NB4 (cell line): ENCODE data around the gene CCN6.
"Not testable (repeated sequence)": the region's sequence is repeated elsewhere in the genome, so short reads cannot be mapped to it uniquely, and the experiment has no call there.

Experiments used
- DNase-seq: peaks from one replicate; pipeline ENCODE4 v3.0.0; 2010; ENCODE audit warnings: low read depth
- H3K4me3 ChIP-seq: one replicate; pipeline ENCODE4 v1.5.1; 2011; ENCODE audit warnings: mild to moderate bottlenecking, low read depth, low read length, moderate library complexity
- MYC ChIP-seq: IDR thresholded peaks from 2 replicates; pipeline ENCODE4 v1.6.1; 2011; ENCODE audit warnings: low read depth, low read length
- POLR2A ChIP-seq: IDR thresholded peaks from 2 replicates; pipeline ENCODE4 v1.6.1; 2011; ENCODE audit warnings: mild to moderate bottlenecking; ENCODE audit not compliant: insufficient read length; ENCODE audit errors: extremely low read depth
- TF ChIP-seq, protein P1 (sequence below): IDR thresholded peaks from 2 replicates; pipeline ENCODE4 v1.6.1; 2011; ENCODE audit warnings: low read depth, low read length
- TF ChIP-seq, protein P2 (sequence below): IDR thresholded peaks from one replicate; pipeline ENCODE4 v1.5.1; 2012; ENCODE audit warnings: low read depth, low read length

The CCN6 gene

DNA sequence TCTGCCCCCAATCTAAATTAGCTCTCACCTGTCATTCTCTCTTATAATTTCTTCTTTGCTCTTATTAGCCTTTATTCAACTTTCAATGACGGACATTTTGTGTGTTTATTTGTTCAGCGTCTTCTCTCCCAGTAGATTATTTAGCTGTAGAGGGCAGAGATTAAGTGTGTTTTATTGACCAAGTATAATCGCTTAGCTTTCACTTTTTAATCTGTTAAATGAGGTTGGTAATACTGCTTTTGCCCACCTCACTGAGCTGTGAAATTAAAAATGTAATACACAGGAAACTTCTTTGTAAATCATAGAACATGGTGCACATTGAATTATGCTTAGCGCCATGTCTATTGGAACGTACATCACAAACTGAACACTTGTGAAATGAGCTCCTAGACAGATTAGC lies 3.5 kb upstream of the CCN6 start:
- TF ChIP-seq, protein P1, sequence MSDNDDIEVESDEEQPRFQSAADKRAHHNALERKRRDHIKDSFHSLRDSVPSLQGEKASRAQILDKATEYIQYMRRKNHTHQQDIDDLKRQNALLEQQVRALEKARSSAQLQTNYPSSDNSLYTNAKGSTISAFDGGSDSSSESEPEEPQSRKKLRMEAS = no peak
- TF ChIP-seq MYC (no peak), POLR2A (no peak)
- TF ChIP-seq, protein P2, sequence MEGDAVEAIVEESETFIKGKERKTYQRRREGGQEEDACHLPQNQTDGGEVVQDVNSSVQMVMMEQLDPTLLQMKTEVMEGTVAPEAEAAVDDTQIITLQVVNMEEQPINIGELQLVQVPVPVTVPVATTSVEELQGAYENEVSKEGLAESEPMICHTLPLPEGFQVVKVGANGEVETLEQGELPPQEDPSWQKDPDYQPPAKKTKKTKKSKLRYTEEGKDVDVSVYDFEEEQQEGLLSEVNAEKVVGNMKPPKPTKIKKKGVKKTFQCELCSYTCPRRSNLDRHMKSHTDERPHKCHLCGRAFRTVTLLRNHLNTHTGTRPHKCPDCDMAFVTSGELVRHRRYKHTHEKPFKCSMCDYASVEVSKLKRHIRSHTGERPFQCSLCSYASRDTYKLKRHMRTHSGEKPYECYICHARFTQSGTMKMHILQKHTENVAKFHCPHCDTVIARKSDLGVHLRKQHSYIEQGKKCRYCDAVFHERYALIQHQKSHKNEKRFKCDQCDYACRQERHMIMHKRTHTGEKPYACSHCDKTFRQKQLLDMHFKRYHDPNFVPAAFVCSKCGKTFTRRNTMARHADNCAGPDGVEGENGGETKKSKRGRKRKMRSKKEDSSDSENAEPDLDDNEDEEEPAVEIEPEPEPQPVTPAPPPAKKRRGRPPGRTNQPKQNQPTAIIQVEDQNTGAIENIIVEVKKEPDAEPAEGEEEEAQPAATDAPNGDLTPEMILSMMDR = no peak
- no peak for DNase-seq
- no peak overlapping the region for H3K4me3 ChIP-seq

DNA sequence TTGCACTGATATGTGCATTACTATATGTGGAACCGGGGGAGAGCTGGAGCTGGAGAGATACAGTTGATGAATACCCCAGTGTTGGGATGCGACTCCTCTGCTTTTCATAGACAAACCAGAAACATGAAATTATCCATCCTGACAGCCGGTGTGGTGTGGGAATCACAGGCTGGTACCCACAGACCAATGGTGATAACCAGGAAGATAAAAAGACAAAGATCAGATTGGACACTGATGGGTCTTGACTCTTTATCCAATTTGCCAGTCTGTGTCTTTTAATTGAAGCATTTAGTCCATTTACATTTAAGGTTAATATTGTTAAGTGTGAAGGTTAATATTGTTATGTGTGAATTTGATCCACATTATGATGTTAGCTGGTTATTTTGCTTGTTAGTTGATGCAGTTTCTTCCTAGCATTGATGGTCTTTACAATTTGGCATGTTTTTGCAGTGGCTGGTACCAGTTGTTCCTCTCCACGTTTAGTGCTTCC lies 2.6 kb upstream of the CCN6 start:
- H3K4me3 ChIP-seq, DNase-seq: not testable (repeated sequence)

DNA sequence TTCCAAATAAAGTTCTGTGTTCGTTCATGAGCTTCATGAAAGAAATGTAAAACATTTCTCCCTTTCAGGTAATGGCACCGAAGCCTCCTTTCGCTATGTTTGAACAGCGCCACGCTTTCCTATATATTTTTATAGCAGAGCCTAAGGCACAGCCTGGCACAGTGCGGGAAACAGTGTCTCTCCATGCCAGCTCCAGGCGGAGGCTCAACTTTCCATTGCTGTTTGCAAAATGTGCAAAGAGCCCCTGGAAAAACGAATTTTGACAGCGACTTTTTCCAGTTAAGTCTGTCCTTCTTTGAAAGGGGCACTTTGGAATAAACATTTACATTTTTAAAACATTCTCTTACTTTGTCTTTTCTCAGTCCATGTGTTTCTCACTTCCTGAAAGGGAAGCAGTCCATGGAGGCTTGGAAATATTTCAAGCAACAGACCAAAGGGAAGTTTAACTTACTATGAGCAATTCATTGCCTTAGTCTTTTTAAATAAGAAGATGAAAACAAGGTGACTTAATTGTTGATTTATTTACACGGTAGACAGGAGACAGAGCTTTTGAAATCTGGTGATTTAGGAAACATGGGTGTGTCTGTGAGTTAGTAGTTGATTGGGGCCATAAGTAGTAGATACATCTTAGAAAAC lies 769 bp downstream of the CCN6 start:
- no peak for TF ChIP-seq POLR2A
- no peak for TF ChIP-seq MYC
- TF ChIP-seq, protein P2 = no peak
- TF ChIP-seq, protein P1 = no peak
- no peak for DNase-seq
- H3K4me3 ChIP-seq = no peak overlapping the region

DNA sequence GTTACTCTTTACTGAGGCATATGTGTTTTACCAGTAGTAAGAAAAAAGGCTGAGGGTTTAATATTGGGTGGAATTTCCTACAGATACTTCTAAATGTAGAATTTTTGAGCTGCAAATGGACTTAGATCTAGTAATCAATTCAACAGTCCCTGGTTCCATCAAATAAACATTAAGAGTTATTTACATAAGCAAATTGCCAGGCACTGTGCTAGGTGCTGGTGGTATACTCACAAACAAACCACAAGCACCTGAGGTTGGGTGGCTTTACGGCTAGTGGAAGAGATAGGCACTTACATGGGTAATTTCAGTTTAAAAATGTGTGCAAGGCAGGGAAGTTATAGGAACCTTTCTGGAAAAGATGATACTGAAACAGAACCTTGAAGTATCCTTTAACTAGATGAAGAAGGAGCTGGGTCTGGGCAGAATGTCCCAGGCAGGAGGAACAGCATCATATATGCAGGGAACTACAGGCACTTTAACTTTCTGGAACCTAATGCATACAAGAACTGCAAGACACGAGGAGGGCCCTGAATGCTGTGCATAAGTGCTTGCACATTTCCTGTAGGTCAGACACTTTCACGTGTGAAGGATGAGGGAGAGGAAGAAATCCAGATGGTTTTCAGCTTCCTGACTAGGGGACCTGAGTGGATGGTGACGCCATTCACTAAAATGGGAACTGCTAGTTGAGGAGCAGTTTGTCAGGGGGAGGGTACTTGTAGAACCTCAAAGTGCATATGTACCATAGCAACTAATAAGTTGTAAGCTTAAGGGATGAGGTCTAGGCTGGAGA lies 4.5 kb downstream of the CCN6 start:
- no peak for TF ChIP-seq MYC
- TF ChIP-seq, protein P2 = no peak
- TF ChIP-seq POLR2A = no peak
- TF ChIP-seq, protein P1 = no peak
- no peak overlapping the region for H3K4me3 ChIP-seq
- DNase-seq = no peak

DNA sequence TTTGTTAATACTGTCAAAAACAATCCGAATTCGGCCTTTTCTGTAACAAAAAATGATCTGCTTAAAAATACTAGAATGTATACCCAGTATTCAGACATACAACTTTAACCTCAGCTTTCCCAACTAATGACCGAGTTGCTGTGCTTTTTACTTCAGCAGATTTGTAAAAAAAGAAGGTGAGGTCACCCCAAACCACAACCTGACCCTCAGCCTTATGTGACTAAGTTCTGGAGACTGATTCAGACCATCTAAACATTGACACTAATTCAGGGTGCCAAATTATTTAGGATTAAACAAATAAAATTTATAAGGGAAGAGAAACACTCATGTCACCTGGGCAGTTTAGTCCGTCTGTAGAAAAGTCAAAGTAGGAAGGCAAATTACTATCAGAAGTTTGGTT lies 7.7 kb downstream of the CCN6 start:
- no peak overlapping the region for H3K4me3 ChIP-seq
- TF ChIP-seq, protein P2 = no peak
- TF ChIP-seq POLR2A = no peak
- TF ChIP-seq, protein P1 = no peak
- TF ChIP-seq MYC = no peak

DNA sequence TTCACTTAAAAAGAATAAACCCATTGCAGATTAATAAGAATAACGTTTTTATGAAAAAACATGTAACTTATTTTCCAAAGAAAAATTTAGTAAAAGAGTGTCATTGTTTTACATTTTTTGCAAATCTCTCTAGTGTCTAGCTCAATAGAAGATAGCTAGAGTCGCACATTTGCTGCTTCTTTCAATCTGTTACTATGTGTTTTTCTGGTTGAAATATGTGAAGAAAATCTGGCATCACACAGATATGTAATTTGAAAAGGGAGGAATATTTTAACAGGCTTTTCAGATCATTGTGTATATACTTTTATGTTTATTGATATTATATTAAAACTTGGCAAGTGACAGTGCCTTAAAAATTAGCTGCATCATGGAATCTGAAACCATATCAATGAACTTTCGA lies 9.1 kb downstream of the CCN6 start:
- H3K4me3 ChIP-seq = no peak overlapping the region
- TF ChIP-seq MYC (no peak), POLR2A (no peak)
- TF ChIP-seq, protein P1 = no peak
- TF ChIP-seq, protein P2 = no peak
- DNase-seq = no peak

More for the DNA sequence above, 7.7 kb downstream of the CCN6 start:
- DNase-seq = no peak
